A549 (cell line): ENCODE results near the gene GPRIN1.

Experiments
- EP300 ChIP-seq, 2 experiments: fragments of >200 bp; sonication (Bioruptor Twin); formaldehyde crosslinking; IDR thresholded peaks; 2 replicates in 1 of 2; 3 replicates in 1 of 2; pipeline ENCODE4 v1.6.1; 2016 to 2017
- KDM1A ChIP-seq: fragments of 200-600 bp; sonication (generic); IDR thresholded peaks from 2 replicates; pipeline ENCODE4 v1.6.1; 2016; ENCODE audit warnings: low read depth, mild to moderate bottlenecking
- NPAS2 ChIP-seq: fragments of 250-450 bp; sonication (Bioruptor Pico); IDR thresholded peaks from 2 replicates; pipeline ENCODE4 v1.8.0; 2022; ENCODE audit warnings: mild to moderate bottlenecking, moderate library complexity, borderline replicate concordance
- POLR2A ChIP-seq: IDR thresholded peaks from 2 replicates; pipeline ENCODE4 v1.6.1; 2012; ENCODE audit warnings: mild to moderate bottlenecking, low read length
- RAD21 ChIP-seq, 2 experiments: fragments of >200 bp in 1 of 2; sonication (Bioruptor Twin) in 1 of 2; formaldehyde crosslinking in 1 of 2; IDR thresholded peaks in 1 of 2; conservative IDR thresholded peaks in 1 of 2; 2 replicates in 1 of 2; 3 replicates in 1 of 2; pipeline ENCODE4 v1.6.1; 2012 to 2018; ENCODE audit warnings: inconsistent platforms in 1 of 2
- REST ChIP-seq: fragments of 200-600 bp; sonication (generic); IDR thresholded peaks from 2 replicates; pipeline ENCODE4 v1.6.1; 2016; ENCODE audit warnings: antibody characterized with exemption, mild to moderate bottlenecking, moderate library complexity
- RFX5 ChIP-seq: fragments of 450-650 bp; IDR thresholded peaks from 2 replicates; pipeline ENCODE4 v1.7.1; 2014; ENCODE audit warnings: antibody characterized with exemption, mild to moderate bottlenecking, moderate library complexity
- TF ChIP-seq, protein P1 (sequence below): fragments of >200 bp; sonication (Bioruptor Twin); formaldehyde crosslinking; IDR thresholded peaks from 3 replicates; pipeline ENCODE4 v1.5.1; 2016

- TF ChIP-seq EP300 (IDR thresholded peaks at IDR 0.05), result no peak
- TF ChIP-seq, protein P1, sequence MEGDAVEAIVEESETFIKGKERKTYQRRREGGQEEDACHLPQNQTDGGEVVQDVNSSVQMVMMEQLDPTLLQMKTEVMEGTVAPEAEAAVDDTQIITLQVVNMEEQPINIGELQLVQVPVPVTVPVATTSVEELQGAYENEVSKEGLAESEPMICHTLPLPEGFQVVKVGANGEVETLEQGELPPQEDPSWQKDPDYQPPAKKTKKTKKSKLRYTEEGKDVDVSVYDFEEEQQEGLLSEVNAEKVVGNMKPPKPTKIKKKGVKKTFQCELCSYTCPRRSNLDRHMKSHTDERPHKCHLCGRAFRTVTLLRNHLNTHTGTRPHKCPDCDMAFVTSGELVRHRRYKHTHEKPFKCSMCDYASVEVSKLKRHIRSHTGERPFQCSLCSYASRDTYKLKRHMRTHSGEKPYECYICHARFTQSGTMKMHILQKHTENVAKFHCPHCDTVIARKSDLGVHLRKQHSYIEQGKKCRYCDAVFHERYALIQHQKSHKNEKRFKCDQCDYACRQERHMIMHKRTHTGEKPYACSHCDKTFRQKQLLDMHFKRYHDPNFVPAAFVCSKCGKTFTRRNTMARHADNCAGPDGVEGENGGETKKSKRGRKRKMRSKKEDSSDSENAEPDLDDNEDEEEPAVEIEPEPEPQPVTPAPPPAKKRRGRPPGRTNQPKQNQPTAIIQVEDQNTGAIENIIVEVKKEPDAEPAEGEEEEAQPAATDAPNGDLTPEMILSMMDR, result no peak
- TF ChIP-seq RAD21 (conservative IDR thresholded peaks at IDR 0.05 in 1 of 2, IDR thresholded peaks at IDR 0.05 in 1 of 2), result no peak
- TF ChIP-seq REST, result no peak
- TF ChIP-seq KDM1A, result no peak
- no peak for TF ChIP-seq RFX5
- no peak for TF ChIP-seq POLR2A
- TF ChIP-seq NPAS2 (CRISPR knock-in tag), result no peak
Observed at GRCh38 chr5:176625966-176626875, 16.3 kb upstream of the GPRIN1 start.
